Measurements from ENCODE around the gene CTDSPL. TPM values are rescaled to one million over a fixed set of nuclear protein-coding genes. Genes with fewer than 3 reads are reported as not detected.

CTDSPL gene
- total RNA-seq, 1 donor = 33.6 TPM

- no peak overlapping the region for H3K4me3 ChIP-seq (ENCODE audit: low read depth, low read length)
- peak; percentile 77 for TF ChIP-seq CTCF (IDR thresholded peaks at IDR 0.05; ENCODE audit: insufficient read depth, low read length)
- DNase-seq (ENCODE audit: low read depth) = peak; percentile 66
Observed at GRCh38 chr3:38004415-38005075, 142.9 kb downstream of the CTDSPL start.

GRCh38 chr3:38005076-38006020 is 143.7 kb downstream of the CTDSPL start:
- no peak for TF ChIP-seq CTCF (IDR thresholded peaks at IDR 0.05; ENCODE audit: insufficient read depth, low read length)
- H3K4me3 ChIP-seq (ENCODE audit: low read depth, low read length) = no peak overlapping the region
- DNase-seq (ENCODE audit: low read depth) = no peak

GRCh38 chr3:38006031-38006430 is 144.4 kb downstream of the CTDSPL start:
- TF ChIP-seq CTCF (IDR thresholded peaks at IDR 0.05; ENCODE audit: insufficient read depth, low read length) = no peak
- no peak overlapping the region for H3K4me3 ChIP-seq (ENCODE audit: low read depth, low read length)
- DNase-seq (ENCODE audit: low read depth) = no peak

- no peak for DNase-seq (ENCODE audit: low read depth)
- no peak for TF ChIP-seq CTCF (IDR thresholded peaks at IDR 0.05; ENCODE audit: insufficient read depth, low read length)
Observed at GRCh38 chr3:38006445-38006995, 144.8 kb downstream of the CTDSPL start.

GRCh38 chr3:38007754-38008090 is 146.0 kb downstream of the CTDSPL start:
- no peak for DNase-seq (ENCODE audit: low read depth)
- no peak overlapping the region for H3K4me3 ChIP-seq (ENCODE audit: low read depth, low read length)
- TF ChIP-seq CTCF (IDR thresholded peaks at IDR 0.05; ENCODE audit: insufficient read depth, low read length) = no peak

More at GRCh38 chr3:38006445-38006995, 144.8 kb downstream of the CTDSPL start:
- H3K4me3 ChIP-seq (ENCODE audit: low read depth, low read length) = no peak overlapping the region

DNA sequence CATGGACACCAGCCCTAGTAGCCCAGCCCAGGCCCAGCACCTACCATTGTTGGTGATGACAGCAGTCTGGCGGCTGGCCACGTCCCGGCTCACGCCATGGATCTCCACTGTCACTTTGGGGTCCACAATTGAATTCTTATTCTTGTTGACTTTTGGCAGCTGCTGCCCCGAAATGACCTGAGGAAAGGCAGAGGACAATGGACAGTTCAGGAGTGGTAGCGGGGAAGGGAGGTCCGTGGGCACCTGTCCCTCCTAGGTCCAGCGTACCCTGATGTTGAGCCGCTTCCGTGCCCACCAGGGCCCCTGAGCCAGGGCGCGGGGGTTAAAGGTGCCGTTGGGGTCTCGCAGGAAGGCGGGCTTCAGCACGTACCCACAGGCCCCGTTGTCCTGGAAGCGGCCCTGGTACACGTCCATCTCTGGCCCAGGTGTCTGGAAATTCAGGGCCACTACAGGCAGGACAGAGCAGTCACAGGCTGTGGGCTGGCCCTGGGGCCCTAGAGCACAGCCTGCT is 146.6 kb downstream of the CTDSPL start:
- no peak overlapping the region for H3K4me3 ChIP-seq (ENCODE audit: low read depth, low read length)
- TF ChIP-seq CTCF (IDR thresholded peaks at IDR 0.05; ENCODE audit: insufficient read depth, low read length) = no peak

More for the DNA sequence above, 146.6 kb downstream of the CTDSPL start:
- no peak for DNase-seq (ENCODE audit: low read depth)
